MM.1S (cell line): ENCODE data around the gene CROCC2.

ENCODE experiments used
- DNase-seq: peaks from one replicate; pipeline ENCODE4 v3.0.0-alpha.2; 2015
- H2AFZ ChIP-seq: fragments of 300-600 bp; sonication (generic); 2 replicates; pipeline ENCODE4 v1.6.0; 2016; ENCODE audit warnings: antibody characterized with exemption, low read length
- H3F3A ChIP-seq: fragments of 300-600 bp; sonication (generic); 2 replicates; pipeline ENCODE4 v1.6.1; 2016; ENCODE audit warnings: mild to moderate bottlenecking, antibody characterized with exemption, low read length, moderate library complexity, mixed read lengths; ENCODE audit not compliant: insufficient read depth
- H3K27ac ChIP-seq: fragments of 300-600 bp; sonication (generic); 2 replicates; pipeline ENCODE4 v1.5.1; 2016; ENCODE audit warnings: mild to moderate bottlenecking, low read length
- H3K27me3 ChIP-seq: fragments of 300-600 bp; sonication (generic); replicated peaks from 2 replicates; pipeline ENCODE4 v1.6.0; 2016; ENCODE audit warnings: low read length; ENCODE audit not compliant: insufficient read depth
- H3K36me3 ChIP-seq: fragments of 300-600 bp; sonication (generic); replicated peaks from 2 replicates; pipeline ENCODE4 v1.6.1; 2016; ENCODE audit warnings: mild to moderate bottlenecking, low read length, mixed read lengths; ENCODE audit not compliant: insufficient read depth
- H3K4me1 ChIP-seq: fragments of 300-600 bp; sonication (generic); 2 replicates; pipeline ENCODE4 v1.6.1; 2016; ENCODE audit warnings: low read length, mixed read lengths
- H3K4me2 ChIP-seq: fragments of 300-600 bp; sonication (generic); 2 replicates; pipeline ENCODE4 v1.6.0; 2016; ENCODE audit warnings: low read depth, low read length
- H3K4me3 ChIP-seq: fragments of 300-600 bp; sonication (generic); 2 replicates; pipeline ENCODE4 v1.5.1; 2016; ENCODE audit warnings: low read length, mixed read lengths
- H3K79me2 ChIP-seq: fragments of 300-600 bp; sonication (generic); 2 replicates; pipeline ENCODE4 v1.6.1; 2016; ENCODE audit warnings: mixed run types, low read length, mixed read lengths
- H3K9ac ChIP-seq: fragments of 300-600 bp; sonication (generic); 2 replicates; pipeline ENCODE4 v1.6.1; 2016; ENCODE audit warnings: low read length, mixed read lengths
- H3K9me2 ChIP-seq: fragments of 300-600 bp; sonication (generic); replicated peaks from 2 replicates; pipeline ENCODE4 v1.6.1; 2016; ENCODE audit warnings: mild to moderate bottlenecking, low read length, mixed read lengths; ENCODE audit not compliant: insufficient read depth
- H3K9me3 ChIP-seq: fragments of 300-600 bp; sonication (generic); replicated peaks from 2 replicates; pipeline ENCODE4 v1.6.1; 2016; ENCODE audit warnings: mild to moderate bottlenecking, low read length, mixed read lengths; ENCODE audit not compliant: insufficient read depth
- H4K20me1 ChIP-seq: fragments of 300-600 bp; sonication (generic); 2 replicates; pipeline ENCODE4 v1.6.1; 2016; ENCODE audit warnings: mild to moderate bottlenecking, low read length, moderate library complexity, mixed read lengths; ENCODE audit not compliant: insufficient read depth
- CTCF ChIP-seq: fragments of 300-600 bp; sonication (generic); IDR thresholded peaks from 2 replicates; pipeline ENCODE4 v1.5.1; 2016; ENCODE audit warnings: antibody characterized with exemption, low read length, mixed read lengths
- EZH2 ChIP-seq: fragments of 300-600 bp; sonication (generic); optimal IDR thresholded peaks from 2 replicates; pipeline ENCODE3; 2017; ENCODE audit warnings: low read depth, mild to moderate bottlenecking, antibody characterized with exemption, low read length, mixed read lengths
- EZH2phosphoT487 ChIP-seq: fragments of 300-600 bp; sonication (generic); IDR thresholded peaks from 2 replicates; pipeline ENCODE4 v1.6.1; 2018; ENCODE audit warnings: antibody characterized with exemption, low read length

Gene CROCC2

GRCh38 chr2:240928476-240929363 lies 22.6 kb downstream of the CROCC2 start:
- no peak for DNase-seq
- Histone ChIP-seq H3K9ac (no peak overlapping the region), H3K27me3 (peaks cover 86% of the 10 kb centered on the region), H4K20me1 (no peaks in the 10 kb centered on the region), H2AFZ (no peak overlapping the region), H3K36me3 (no peaks in the 10 kb centered on the region), H3K79me2 (no peaks in the 10 kb centered on the region), H3K4me2 (no peak overlapping the region), H3K9me2 (no peaks in the 10 kb centered on the region), H3K4me3 (no peak overlapping the region), H3K27ac (no peak overlapping the region), H3F3A (no peaks in the 10 kb centered on the region), H3K4me1 (no peaks in the 10 kb centered on the region), H3K9me3 (no peaks in the 10 kb centered on the region)
- TF ChIP-seq CTCF, result no peak
- no peak for TF ChIP-seq EZH2
- no peak for TF ChIP-seq EZH2phosphoT487

DNA sequence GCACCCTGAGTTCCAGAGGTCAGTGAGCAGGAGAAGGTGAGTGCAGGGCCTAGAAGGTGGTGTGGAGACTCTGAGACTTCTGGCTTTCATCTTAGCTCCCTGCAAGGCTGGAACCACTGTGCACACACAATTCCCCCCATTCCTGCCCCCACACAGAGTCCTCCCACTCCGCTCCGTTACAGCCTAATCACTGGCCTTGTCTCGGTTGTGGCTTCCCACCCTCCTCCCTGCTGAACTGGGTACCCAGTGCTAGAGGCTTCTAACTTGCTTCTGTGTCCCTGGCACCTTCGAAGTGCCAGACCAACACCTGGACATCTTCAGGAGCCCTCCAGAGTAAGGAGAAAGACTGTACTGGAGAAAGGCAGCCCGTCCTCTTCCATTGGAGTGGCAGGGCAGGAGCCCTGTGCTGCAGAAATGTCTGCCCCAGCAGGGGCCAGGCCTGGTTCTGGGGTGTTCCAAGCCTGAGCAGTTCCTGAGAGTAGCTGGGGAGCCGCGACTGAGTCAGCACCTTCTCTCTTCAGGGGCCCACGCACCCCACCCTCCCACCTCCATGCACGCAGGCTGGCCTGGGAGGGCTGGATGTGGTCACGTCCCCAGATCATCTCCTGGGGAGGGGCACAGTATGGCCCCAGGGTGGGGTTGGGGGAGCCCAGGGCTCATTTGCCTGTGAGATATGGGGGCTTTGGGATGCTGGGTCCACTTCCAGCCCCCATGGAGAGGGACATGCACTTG lies 23.4 kb downstream of the CROCC2 start:
- Histone ChIP-seq H3K27me3 (peaks cover 92% of the 10 kb centered on the region), H3K9me2 (no peaks in the 10 kb centered on the region), H4K20me1 (no peaks in the 10 kb centered on the region), H3K36me3 (no peaks in the 10 kb centered on the region), H3F3A (no peaks in the 10 kb centered on the region), H3K9ac (no peak overlapping the region), H3K4me3 (no peak overlapping the region), H2AFZ (no peak overlapping the region), H3K4me2 (no peak overlapping the region), H3K27ac (no peak overlapping the region), H3K4me1 (no peaks in the 10 kb centered on the region), H3K79me2 (no peaks in the 10 kb centered on the region), H3K9me3 (no peaks in the 10 kb centered on the region)
- DNase-seq, result no peak
- no peak for TF ChIP-seq EZH2
- no peak for TF ChIP-seq EZH2phosphoT487
- TF ChIP-seq CTCF, result no peak

- Histone ChIP-seq H3K4me3 (no peak overlapping the region), H3K9ac (no peak overlapping the region), H3K9me2 (no peaks in the 10 kb centered on the region), H3K27me3 (peaks cover 96% of the 10 kb centered on the region), H3K9me3 (no peaks in the 10 kb centered on the region), H3K4me2 (no peak overlapping the region), H3K36me3 (no peaks in the 10 kb centered on the region), H3F3A (no peaks in the 10 kb centered on the region), H3K27ac (no peak overlapping the region), H4K20me1 (no peaks in the 10 kb centered on the region), H3K79me2 (no peaks in the 10 kb centered on the region), H2AFZ (no peak overlapping the region), H3K4me1 (no peaks in the 10 kb centered on the region)
- no peak for DNase-seq
- TF ChIP-seq CTCF (no peak), EZH2phosphoT487 (no peak), EZH2 (no peak)
Measured at GRCh38 chr2:240930096-240930630, 24.0 kb downstream of the CROCC2 start.
